A673 (cell line): ENCODE results near the gene CARD11. TPM values are rescaled to one million over a fixed set of nuclear protein-coding genes. Genes with fewer than 3 reads are reported as not detected.

Experiments
- BruUV-seq: library from RNA; stranded (reverse); fragments of 400-500 nt; replicated peaks from 2 replicates; lab custom pipeline; 2021; lab: Mats Ljungman, UMichigan
- CTCF ChIA-PET: fragments of 300-600 bp; sonication (Branson Sonifier 250); formaldehyde crosslinking; loops from one replicate; lab custom pipeline; 2022; ENCODE audit warnings: antibody characterized with exemption; lab: Charles Lee
- POLR2A ChIA-PET: fragments of 300-600 bp; sonication (Branson Sonifier 250); formaldehyde crosslinking; loops from one replicate; lab custom pipeline; 2022; ENCODE audit warnings: antibody characterized with exemption; ENCODE audit not compliant: low non-redundant PET; lab: Charles Lee
- DNase-seq: peaks from one replicate; pipeline ENCODE4 v3.0.0-alpha.2; 2015; ENCODE audit warnings: low spot score
- H3K27ac ChIP-seq: fragments of 200-600 bp; sonication (generic); 2 replicates; pipeline ENCODE4 v1.5.1; 2016; ENCODE audit warnings: mixed run types, low read depth, mild to moderate bottlenecking, mixed read lengths, antibody characterized with exemption, low read length; ENCODE audit not compliant: poor library complexity, severe bottlenecking
- H3K27me3 ChIP-seq: fragments of 200-600 bp; sonication (generic); replicated peaks from 2 replicates; pipeline ENCODE4 v1.6.1; 2017; ENCODE audit warnings: mixed run types, low read depth, mild to moderate bottlenecking, mixed read lengths, antibody characterized with exemption, low read length; ENCODE audit not compliant: insufficient read depth, poor library complexity
- H3K36me3 ChIP-seq: fragments of 200-600 bp; sonication (generic); 2 replicates; pipeline ENCODE4 v1.6.1; 2016; ENCODE audit warnings: mixed run types, mild to moderate bottlenecking, mixed read lengths, antibody characterized with exemption, low read length; ENCODE audit not compliant: insufficient read depth, poor library complexity, severe bottlenecking
- H3K4me1 ChIP-seq: fragments of 200-600 bp; sonication (generic); 2 replicates; pipeline ENCODE4 v1.6.1; 2017; ENCODE audit warnings: mixed run types, mild to moderate bottlenecking, mixed read lengths, antibody characterized with exemption, low read length; ENCODE audit not compliant: insufficient read depth, poor library complexity, severe bottlenecking
- H3K4me3 ChIP-seq: fragments of 200-600 bp; sonication (generic); 2 replicates; pipeline ENCODE4 v1.5.1; 2016; ENCODE audit warnings: low read depth, mixed run types, mild to moderate bottlenecking, mixed read lengths, low read length; ENCODE audit not compliant: poor library complexity, severe bottlenecking
- H3K9me3 ChIP-seq: fragments of 200-600 bp; sonication (generic); 2 replicates; pipeline ENCODE4 v1.6.1; 2016; ENCODE audit warnings: mixed run types, low read depth, mild to moderate bottlenecking, mixed read lengths, antibody characterized with exemption, low read length; ENCODE audit not compliant: poor library complexity, severe bottlenecking
- EZH2 ChIP-seq: fragments of 200-600 bp; sonication (generic); IDR thresholded peaks from 2 replicates; pipeline ENCODE4 v1.6.1; 2017; ENCODE audit warnings: borderline replicate concordance, low read depth, mild to moderate bottlenecking, mixed read lengths, antibody characterized with exemption, low read length; ENCODE audit not compliant: poor library complexity, severe bottlenecking
- intact Hi-C: fragments of 100-400 bp; cut with micrococcal nuclease; formaldehyde crosslinking; loops from one replicate; pipeline ENCODE4 v1.10.0; 2022; ENCODE audit not compliant: unreplicated experiment
- total RNA-seq: library from RNA; stranded (reverse); gene quantifications from 2 replicates; pipeline ENCODE4 v1.2.3, GENCODE V29; 2021
- TF ChIP-seq, protein P1 (sequence below): fragments of 300-800, 200-600 bp; sonication (generic); conservative IDR thresholded peaks from 2 replicates; pipeline ENCODE4 v1.5.1; 2017; ENCODE audit warnings: low read depth, mild to moderate bottlenecking, antibody characterized with exemption, low read length, moderate library complexity, mixed read lengths

CARD11 gene
- total RNA-seq, 1 experiment from 2014 or later: 1.8 TPM

DNA sequence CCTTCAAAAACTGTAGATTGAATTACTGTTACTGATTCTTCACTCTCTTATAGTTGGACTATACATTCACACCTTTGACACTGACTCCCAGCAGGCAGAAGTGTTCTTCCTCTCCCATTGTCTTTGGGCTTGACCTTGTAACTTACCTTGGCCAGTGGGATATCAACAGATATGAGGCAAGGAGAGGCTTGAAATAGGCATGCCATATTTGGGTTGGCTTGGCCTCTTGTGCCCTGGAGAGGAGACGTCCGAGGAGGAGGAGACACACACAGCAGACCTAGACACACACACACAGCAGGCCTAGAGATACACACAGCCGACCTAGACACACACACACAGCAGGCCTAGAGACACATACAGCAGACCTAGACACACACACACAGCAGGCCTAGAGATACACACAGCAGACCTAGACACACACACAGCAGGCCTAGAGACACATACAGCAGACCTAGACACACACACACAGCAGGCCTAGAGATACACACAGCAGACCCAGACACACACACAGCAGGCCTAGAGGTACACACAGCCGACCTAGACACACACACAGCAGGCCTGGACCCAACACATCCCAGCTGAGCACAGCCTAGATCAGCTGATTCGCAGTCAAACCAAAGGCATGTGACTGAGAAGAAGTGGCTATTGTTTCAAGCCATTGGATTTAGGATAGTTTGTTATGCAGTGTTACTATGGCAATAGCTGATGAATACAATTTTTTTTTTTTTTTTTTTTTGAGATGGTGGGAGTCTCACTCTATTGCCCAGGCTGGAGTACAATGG lies 187.1 kb downstream of the CARD11 start:
- intact Hi-C loops: no loop called here
- no peaks in the 10 kb centered on the region for H3K9me3 ChIP-seq
- H3K36me3 ChIP-seq: no peaks in the 10 kb centered on the region
- BruUV-seq: no TSS peak
- no peak overlapping the region for H3K4me3 ChIP-seq
- CTCF ChIA-PET: no interaction called here
- no peak for DNase-seq
- H3K27me3 ChIP-seq: no peaks in the 10 kb centered on the region
- H3K27ac ChIP-seq: no peak overlapping the region
- no peak for TF ChIP-seq EZH2
- TF ChIP-seq, protein P1, sequence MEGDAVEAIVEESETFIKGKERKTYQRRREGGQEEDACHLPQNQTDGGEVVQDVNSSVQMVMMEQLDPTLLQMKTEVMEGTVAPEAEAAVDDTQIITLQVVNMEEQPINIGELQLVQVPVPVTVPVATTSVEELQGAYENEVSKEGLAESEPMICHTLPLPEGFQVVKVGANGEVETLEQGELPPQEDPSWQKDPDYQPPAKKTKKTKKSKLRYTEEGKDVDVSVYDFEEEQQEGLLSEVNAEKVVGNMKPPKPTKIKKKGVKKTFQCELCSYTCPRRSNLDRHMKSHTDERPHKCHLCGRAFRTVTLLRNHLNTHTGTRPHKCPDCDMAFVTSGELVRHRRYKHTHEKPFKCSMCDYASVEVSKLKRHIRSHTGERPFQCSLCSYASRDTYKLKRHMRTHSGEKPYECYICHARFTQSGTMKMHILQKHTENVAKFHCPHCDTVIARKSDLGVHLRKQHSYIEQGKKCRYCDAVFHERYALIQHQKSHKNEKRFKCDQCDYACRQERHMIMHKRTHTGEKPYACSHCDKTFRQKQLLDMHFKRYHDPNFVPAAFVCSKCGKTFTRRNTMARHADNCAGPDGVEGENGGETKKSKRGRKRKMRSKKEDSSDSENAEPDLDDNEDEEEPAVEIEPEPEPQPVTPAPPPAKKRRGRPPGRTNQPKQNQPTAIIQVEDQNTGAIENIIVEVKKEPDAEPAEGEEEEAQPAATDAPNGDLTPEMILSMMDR: no peak
- POLR2A ChIA-PET: no interaction called here
- H3K4me1 ChIP-seq: no peaks in the 10 kb centered on the region

Other genes starting within 250 kb of the CARD11 start
- 35.5 and 41.2 TPM in 2 replicates for gene GNA12, start 199.6 kb downstream of the CARD11 start, total RNA-seq